GM19395 (cell line): Measurements from ENCODE around the gene PLEKHO1.
"Not testable (repeated sequence)": the region's sequence is repeated elsewhere in the genome, so short reads cannot be mapped to it uniquely, and the experiment has no call there.

Source experiments
- ATAC-seq: cut with Tn5 transposase; IDR thresholded peaks from one replicate; pipeline ENCODE4 v1.9.1; 2021; ENCODE audit warnings: mild to moderate bottlenecking, moderate library complexity; ENCODE audit not compliant: unreplicated experiment

The PLEKHO1 gene

GRCh38 chr1:150149271-150150132, at the start of gene PLEKHO1:
Gene PLEKHO1 (plus strand): TSS chr1:150149916. CDS start chr1:150150258, 342 bp downstream.
- ATAC-seq: peak; percentile 46

- ATAC-seq: no peak
Observed at GRCh38 chr1:150102986-150103385, 46.7 kb upstream of the PLEKHO1 start.

GRCh38 chr1:150106341-150106740, 43.4 kb upstream of the PLEKHO1 start:
- ATAC-seq: no peak

GRCh38 chr1:150109586-150109985, 40.1 kb upstream of the PLEKHO1 start:
- no peak for ATAC-seq

- ATAC-seq: no peak
Observed at GRCh38 chr1:150110116-150110515, 39.6 kb upstream of the PLEKHO1 start.

- ATAC-seq: no peak
Observed at GRCh38 chr1:150111670-150112069, 38.0 kb upstream of the PLEKHO1 start.

GRCh38 chr1:150115121-150115520, 34.6 kb upstream of the PLEKHO1 start:
- no peak for ATAC-seq

GRCh38 chr1:150118716-150119115, 31.0 kb upstream of the PLEKHO1 start:
- ATAC-seq: no peak

GRCh38 chr1:150121236-150121862, 28.4 kb upstream of the PLEKHO1 start:
- no peak for ATAC-seq

GRCh38 chr1:150126811-150127210, 22.9 kb upstream of the PLEKHO1 start:
- ATAC-seq: no peak

- ATAC-seq: no peak
Observed at GRCh38 chr1:150127464-150127863, 22.3 kb upstream of the PLEKHO1 start.

- ATAC-seq: no peak
Observed at GRCh38 chr1:150127868-150128267, 21.8 kb upstream of the PLEKHO1 start.

- ATAC-seq: no peak
Observed at GRCh38 chr1:150132372-150132771, 17.3 kb upstream of the PLEKHO1 start.

- ATAC-seq: no peak
Observed at GRCh38 chr1:150134537-150134936, 15.2 kb upstream of the PLEKHO1 start.

- not testable (repeated sequence) for ATAC-seq
Observed at GRCh38 chr1:150135400-150135799, 14.3 kb upstream of the PLEKHO1 start.

- ATAC-seq: no peak
Observed at GRCh38 chr1:150138044-150138443, 11.7 kb upstream of the PLEKHO1 start.

- no peak for ATAC-seq
Observed at GRCh38 chr1:150141452-150141851, 8.3 kb upstream of the PLEKHO1 start.

GRCh38 chr1:150142083-150142482, 7.6 kb upstream of the PLEKHO1 start:
- ATAC-seq: no peak

- no peak for ATAC-seq
Observed at GRCh38 chr1:150144606-150145005, 5.1 kb upstream of the PLEKHO1 start.

GRCh38 chr1:150146016-150146415, 3.7 kb upstream of the PLEKHO1 start:
- ATAC-seq: not testable (repeated sequence)

GRCh38 chr1:150146849-150147542, 2.7 kb upstream of the PLEKHO1 start:
- ATAC-seq: no peak

- no peak for ATAC-seq
Observed at GRCh38 chr1:150148837-150149270, 862 bp upstream of the PLEKHO1 start.
